Measurements from ENCODE around the gene MBNL3.

The MBNL3 gene

GRCh38 chrX:132413459-132413858 is 75.4 kb downstream of the MBNL3 start:
- no peak for DNase-seq

GRCh38 chrX:132412208-132412607 is 76.6 kb downstream of the MBNL3 start:
- no peak for DNase-seq

GRCh38 chrX:132411310-132411977 is 77.4 kb downstream of the MBNL3 start:
- no peak for DNase-seq

GRCh38 chrX:132409780-132410556 is 78.9 kb downstream of the MBNL3 start:
- DNase-seq: no peak

GRCh38 chrX:132407691-132408090 is 81.1 kb downstream of the MBNL3 start:
- DNase-seq: no peak

- DNase-seq: no peak
Measured at GRCh38 chrX:132406106-132406505, 82.7 kb downstream of the MBNL3 start.

- no peak for DNase-seq
Measured at GRCh38 chrX:132404266-132404665, 84.6 kb downstream of the MBNL3 start.

DNA sequence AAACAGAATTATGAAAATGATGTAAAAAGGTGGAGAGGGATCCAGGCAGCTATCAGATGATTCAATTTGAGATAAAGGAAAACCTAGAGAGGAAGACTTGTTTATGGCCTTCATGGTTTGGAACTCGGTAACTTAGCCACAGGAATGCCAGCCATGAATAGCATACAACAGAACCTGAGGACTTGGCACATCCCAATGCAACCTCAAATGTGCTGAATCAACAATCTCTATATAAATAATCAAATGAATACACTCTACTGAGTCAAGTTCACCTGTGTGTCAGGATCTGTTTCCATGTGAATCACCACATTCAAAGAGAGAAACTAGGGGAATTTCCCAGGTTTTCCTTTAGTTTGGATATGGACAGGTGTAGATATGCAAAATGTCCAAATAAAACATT is 86.9 kb downstream of the MBNL3 start:
- no peak for DNase-seq

DNA sequence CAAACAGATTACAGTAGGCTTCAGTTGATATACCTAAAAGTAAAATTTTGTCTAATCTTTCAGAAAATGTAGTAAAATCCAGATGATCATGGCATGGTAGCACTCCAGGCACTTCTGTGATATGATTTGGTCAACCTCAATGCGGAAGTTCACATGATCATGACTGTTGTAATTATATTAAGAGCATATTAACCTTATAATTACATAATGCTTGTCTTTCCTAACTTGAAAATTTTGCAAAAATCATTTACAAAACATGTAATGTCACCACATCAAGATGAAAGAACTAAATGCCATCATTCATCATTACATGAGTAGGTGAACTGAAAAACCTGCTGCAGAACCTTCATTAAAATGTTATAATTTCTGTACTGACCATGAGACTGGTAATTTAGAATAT is 88.1 kb downstream of the MBNL3 start:
- no peak for DNase-seq

GRCh38 chrX:132395645-132396044 is 93.2 kb downstream of the MBNL3 start:
- no peak for DNase-seq

- DNase-seq: no peak
Measured at GRCh38 chrX:132395026-132395425, 93.8 kb downstream of the MBNL3 start.

- DNase-seq: no peak
Measured at GRCh38 chrX:132394591-132394990, 94.2 kb downstream of the MBNL3 start.

GRCh38 chrX:132393992-132394391 is 94.8 kb downstream of the MBNL3 start:
- no peak for DNase-seq

- DNase-seq: no peak
Measured at GRCh38 chrX:132393485-132393884, 95.4 kb downstream of the MBNL3 start.

DNA sequence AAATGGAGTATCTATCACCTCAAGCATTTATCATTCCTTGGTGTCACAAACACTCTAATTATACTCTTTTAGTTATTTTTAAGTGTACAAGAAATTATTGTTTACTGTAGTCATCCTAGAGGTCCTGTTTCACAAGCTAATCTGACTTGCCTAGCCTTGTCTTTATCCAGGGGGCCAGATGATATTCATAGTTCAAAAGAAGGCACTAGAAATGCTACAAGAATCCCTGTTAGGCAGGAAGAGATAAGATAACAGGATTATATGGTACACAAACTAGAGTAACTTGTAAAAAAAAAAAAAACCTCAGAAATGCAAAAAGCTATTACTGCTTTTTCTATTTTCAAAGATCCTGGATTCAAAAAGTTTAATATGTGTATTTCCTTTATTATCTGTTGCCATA is 95.8 kb downstream of the MBNL3 start:
- DNase-seq: no peak

- DNase-seq: no peak
Measured at GRCh38 chrX:132390792-132391191, 98.0 kb downstream of the MBNL3 start.

- DNase-seq: no peak
Measured at GRCh38 chrX:132389480-132389879, 99.4 kb downstream of the MBNL3 start.

GRCh38 chrX:132388371-132388770 is 100.5 kb downstream of the MBNL3 start:
- DNase-seq: no peak

GRCh38 chrX:132384301-132384700 is 104.5 kb downstream of the MBNL3 start:
- no peak for DNase-seq

DNA sequence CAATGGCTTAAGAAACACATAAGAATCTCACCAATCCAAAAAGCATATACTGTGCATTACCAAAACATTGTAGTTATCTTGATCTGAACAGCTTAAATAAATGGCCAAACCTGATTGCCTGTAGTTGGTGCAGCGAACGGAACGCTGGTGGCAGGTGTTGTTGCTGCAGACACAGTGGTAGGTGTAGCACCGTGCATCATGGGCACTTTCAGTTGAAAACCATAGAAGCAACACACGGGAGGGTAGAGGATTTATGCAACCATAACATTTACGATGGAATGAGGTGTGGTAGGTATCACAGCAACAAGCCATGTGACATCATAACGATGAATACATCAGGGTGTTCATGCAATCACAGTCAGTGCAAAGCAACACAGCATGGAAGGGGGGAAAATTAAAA is 106.8 kb downstream of the MBNL3 start:
- no peak for DNase-seq

GRCh38 chrX:132378281-132378680 is 110.6 kb downstream of the MBNL3 start:
- no peak for DNase-seq

- no peak for DNase-seq
Measured at GRCh38 chrX:132375941-132376340, 112.9 kb downstream of the MBNL3 start.

GRCh38 chrX:132373610-132374009 is 115.2 kb downstream of the MBNL3 start:
- DNase-seq: no peak

GRCh38 chrX:132369617-132370326 is 119.1 kb downstream of the MBNL3 start:
- no peak for DNase-seq

Measured in NCI-H1092 treated with DMSO at 0.1 percent for 48 hours (cell line).